ENCODE data around the gene CAMTA1.

Gene CAMTA1

DNA sequence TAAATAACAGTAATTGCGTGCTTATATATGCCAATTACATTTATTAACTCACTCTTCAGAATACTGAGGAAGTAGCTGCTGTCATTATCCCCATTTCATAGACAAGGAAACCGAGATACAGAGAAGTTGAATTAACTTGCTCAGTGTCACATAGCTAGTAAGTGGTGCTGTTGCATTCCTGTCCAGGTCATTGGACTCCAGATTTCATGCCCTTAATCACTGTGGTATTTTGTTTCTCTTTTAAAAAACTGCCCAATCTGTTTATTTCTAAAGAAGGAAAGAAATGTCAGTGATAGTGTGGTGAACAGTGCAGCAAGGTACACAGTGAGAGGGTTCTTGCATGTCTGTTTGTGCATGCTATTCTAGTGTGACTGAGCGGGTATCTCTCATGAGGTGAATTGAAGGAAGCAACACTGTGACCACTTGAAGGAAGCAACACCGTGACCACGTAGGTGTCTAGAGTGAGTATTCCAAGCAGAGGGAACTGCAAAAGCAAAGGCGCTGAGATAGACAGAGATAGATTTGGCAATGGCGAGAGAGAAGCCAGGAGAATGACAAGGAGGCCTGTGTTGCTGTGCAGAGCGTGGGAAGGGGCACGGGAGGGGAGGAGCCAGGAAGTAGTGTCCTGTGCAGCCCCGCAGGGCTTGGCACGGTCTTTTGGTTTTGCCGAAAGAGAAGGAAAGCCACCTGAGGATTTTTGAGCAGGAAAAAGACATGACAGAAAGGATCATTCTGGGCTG, 95.9 kb downstream of the CAMTA1 start:
- DNase-seq = no peak

DNA sequence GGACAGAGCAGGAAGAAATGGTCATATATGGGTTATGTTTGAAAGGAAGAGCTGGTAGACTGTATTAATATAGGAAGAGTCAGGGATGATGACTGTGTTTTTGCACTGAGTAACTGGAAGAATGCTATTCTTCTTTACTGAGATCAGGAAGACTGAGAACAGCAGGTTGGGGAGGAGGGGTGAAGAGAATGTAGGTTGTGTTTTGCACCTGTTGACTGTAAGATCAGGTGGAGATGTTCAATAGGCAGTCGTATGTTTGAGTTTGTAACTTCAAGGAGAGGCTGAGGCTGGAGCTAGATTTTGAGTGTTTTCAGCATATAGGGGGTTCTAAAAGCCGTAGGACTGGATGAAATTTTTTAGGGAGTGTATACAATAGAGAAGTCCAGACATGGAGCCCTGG, 97.2 kb downstream of the CAMTA1 start:
- DNase-seq = no peak

DNA sequence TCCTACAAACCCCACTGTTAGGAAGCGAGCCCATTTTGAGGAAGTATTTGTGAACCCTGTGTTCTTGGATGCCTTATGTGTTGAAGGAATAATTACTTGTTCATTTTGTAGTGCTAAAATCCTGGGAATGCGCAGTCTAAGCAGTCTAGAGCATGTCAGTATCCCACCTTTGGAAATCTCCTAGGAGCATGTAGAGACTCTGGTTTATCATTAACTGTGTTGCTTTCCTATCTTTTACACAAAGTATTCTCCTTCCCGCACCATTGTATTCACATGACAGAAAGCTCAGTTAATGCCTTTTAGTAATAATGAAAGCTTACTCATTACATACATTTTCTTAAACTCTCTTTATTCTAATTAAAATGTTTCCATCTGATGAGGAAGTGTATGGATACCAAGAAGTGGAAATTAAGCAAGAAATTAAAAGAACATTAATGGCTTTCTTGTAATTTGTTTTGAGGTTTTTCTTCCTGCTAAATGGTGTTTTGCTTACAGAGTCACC, 99.4 kb downstream of the CAMTA1 start:
- DNase-seq = no peak

DNA sequence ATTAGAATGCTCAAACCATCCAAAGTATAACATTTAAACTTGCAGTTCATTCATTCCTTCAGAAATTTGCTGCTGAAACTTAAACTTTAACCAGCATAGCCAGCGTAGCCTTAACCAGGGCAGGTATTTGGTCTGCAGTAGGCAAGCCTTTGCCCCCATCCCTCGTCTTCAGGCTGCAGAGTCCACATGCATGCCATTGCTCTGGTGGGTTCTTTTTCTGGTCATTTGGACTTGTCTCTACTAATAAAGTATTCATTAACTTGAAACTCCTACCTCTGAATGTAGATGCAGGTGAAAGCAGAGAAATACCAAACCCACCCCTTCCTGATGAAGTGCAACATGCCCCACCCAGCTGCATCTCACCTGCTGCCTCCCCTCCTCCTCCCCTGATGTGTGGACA, 100.2 kb downstream of the CAMTA1 start:
- no peak for DNase-seq

DNA sequence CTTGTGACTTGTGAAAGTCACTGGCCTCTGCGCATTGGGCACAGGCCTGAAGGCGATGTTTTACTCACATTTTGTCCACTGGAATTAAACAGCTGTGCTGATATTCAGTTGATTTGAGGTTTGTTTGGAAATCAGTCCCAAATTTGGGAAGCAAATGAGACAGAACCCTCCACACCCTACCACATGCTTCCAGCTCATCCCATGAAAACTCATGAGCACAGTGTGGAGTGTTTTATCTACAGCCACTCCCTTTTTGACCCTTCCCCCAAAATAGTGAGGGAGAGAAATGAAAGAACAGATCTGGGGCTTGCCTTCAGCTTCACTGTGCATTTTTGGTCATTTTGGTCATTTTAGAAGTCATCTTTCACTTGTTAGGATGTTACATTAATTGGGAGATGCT, 101.3 kb downstream of the CAMTA1 start:
- DNase-seq = no peak

GRCh38 chr1:6888268-6888667, 103.0 kb downstream of the CAMTA1 start:
- DNase-seq = no peak

GRCh38 chr1:6888870-6889269, 103.6 kb downstream of the CAMTA1 start:
- no peak for DNase-seq

DNA sequence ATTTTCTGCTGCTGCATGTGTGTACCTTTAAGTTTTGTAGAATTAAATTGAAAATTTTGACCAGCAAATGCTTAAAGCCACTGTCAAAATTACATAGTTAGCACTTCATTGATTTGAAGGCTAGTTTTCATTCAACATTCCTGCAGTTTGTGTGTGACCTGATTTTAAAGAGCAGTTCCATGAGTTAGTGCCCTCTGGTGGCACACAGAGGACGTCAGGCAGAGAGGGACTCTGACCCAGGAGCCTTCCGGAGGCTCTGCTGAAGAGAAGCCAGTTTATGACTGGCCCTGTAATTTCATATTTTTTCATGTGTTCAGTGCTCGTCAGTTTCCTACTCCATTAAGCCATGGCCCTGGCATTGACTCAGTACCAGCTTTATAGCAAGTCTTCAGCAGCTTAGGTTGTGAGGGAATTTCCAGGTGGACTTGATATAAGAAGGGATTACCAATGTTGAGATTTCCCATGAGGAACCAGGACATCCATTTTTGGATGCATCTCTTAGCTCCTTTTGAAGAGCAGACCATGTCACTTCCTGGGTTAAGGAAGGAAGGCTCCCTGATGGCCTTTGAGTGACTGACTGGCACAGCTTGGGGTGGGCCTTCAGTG, 104.7 kb downstream of the CAMTA1 start:
- no peak for DNase-seq

DNA sequence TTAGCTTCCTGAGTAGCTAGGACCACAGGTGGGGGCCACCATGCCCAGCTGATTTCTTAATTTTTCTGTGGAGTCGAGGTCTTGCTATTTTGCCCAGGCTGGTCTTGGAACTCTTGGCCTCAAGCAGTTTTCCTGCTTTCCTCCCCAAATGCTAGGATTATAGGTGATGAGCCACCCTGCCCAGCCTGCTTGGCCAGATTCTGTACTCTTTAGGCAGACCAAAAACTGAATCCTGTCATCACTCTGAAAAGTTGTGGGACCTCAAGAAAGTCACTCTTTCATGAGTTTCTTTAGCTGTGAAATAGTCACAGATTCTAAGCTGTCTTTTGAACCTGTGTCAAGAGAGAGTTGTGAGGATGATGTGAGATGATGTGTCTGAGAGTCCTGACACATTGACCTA, 105.4 kb downstream of the CAMTA1 start:
- no peak for DNase-seq

GRCh38 chr1:6891781-6892579, 106.7 kb downstream of the CAMTA1 start:
- DNase-seq = no peak

DNA sequence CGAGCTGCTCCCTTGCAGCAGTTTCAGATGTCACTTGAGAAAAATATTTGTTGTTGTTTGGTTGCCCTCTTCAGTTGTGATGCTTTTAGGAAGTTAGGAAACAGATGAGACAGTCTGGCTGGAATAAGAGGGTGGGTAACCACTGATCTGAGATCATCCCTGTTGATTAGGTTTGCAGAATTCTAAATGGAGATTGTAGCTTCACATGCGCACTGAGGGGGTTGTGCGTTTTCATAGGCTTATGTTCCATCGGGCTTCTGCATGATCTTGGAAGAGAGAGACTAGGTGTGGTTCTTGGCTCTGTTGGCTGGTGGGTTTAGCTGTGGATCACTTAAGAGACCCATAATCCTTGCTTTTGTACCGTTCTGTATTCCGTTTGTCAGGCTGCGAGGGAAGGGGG, 108.1 kb downstream of the CAMTA1 start:
- DNase-seq = no peak

GRCh38 chr1:6897138-6897537, 111.9 kb downstream of the CAMTA1 start:
- DNase-seq = no peak

- DNase-seq = no peak
These were observed 113.8 kb downstream of the CAMTA1 start for GRCh38 chr1:6898974-6899539.

DNA sequence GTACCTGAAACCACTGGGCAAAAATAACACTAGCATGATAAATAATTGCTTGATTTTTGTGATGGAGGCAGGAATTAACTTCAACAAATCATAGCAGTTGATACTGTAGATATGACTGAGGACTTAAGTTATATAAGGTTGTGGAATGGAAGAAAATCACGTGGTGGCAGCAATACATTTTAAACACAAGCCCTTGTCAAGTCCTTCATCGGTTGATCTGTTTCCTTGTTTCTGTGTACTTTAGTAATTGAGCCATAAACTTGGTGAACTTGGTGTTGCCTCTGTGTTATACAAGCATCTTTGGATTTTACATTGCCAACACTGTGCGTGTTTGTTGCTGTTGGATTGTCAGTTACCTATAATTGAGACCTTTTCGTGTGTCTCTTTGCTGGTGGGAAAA, 114.4 kb downstream of the CAMTA1 start:
- no peak for DNase-seq

DNA sequence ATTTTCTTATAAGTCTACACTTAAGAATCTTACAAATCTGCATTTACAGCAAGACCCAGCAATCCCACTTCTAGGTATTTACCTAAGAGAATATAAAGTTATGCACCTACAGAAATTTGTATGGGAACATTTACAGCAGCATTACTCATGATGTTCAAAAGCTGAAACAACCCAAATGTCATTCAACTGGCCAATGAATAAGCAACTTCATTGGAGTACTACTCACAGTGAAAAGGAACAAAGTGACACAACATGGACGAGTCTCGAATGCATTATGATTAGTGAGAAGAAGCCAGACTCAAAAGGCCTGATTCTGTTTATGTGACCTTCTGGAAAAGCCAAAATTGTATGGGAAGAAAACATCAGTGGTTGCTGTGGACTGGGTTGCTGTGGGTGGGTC, 116.9 kb downstream of the CAMTA1 start:
- DNase-seq = no peak

DNA sequence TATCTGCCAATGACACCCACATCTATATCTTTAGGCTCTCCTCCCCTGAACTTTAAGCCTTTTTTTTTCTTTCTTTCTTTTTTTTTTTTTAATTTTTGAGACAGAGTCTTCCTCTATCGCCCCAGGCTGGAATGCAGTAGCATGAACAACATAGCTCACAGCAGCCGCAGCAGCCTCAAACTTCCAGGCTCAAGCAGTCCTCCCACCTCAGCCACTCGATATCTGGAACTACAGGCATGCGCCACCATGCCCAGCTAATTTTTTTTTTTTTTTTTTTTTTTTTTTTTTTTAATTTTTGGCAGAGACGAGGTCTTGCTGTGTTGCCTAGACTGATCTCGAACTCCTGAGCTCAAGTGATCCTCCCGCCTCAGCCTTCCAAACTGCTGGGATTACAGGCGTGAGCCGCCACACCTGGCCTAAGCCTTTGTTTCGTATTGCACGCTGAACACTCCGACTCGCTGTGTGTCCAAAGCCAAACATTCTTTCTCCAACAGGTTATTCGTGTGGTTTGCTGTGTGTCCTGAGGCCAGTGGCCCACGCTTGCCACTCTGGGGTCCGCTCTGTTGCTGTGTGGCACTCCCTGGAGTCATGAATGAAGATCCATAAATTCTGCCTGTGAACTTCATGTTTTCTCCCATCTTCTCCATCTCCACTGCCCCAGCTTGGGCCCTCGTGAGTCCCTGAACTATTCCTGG, 119.4 kb downstream of the CAMTA1 start:
- no peak for DNase-seq

GRCh38 chr1:6905331-6905730, 120.1 kb downstream of the CAMTA1 start:
- no peak for DNase-seq

- DNase-seq = no peak
These were observed 120.5 kb downstream of the CAMTA1 start for GRCh38 chr1:6905790-6906189.

DNA sequence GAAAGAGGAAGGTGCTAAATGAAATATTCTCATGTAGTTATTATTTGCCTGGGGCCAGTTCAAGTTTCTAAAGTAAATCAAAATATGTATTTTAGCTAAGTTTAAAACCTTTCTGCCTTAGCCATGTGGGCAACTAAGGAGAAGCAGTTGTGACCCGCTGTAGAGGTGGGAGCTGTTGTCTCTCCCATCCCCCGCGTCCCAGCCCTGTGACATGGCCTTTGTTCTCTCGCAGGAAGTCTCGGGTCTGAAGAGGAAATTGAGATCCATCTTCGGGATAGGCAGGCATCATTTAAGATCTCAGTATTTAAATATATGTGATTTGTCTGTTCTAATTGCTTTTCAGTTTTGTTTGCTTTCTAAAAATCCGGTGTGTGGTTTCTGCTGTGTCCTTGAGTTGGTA, 121.5 kb downstream of the CAMTA1 start:
- DNase-seq = no peak

GRCh38 chr1:6907201-6907600, 121.9 kb downstream of the CAMTA1 start:
- no peak for DNase-seq

GRCh38 chr1:6907676-6908434, 122.6 kb downstream of the CAMTA1 start:
- DNase-seq = no peak

DNA sequence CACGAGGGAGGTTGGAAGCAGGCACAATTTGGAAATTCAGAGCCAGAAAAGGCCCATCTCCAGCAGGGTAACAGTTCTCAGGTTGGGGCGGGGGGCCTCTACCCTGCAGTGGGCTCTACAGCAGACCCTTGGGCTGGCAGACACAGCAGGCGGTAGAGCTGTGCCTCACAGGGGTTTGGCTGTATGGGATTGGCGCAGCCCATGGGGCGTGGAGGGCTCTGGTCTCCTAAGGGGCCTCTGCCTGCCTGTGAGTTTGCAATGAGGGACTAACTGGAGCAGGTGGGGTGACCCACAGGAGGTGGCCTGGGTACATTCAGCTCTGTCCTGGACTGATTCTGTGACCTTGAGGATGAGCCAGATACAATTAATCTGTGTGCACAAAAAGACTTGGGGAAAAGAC, 124.1 kb downstream of the CAMTA1 start:
- DNase-seq = no peak
